Medulla oblongata (tissue), 1 donor: ENCODE results near the gene NDOR1.
A peak's percentile ranks its signal among the peaks of the same experiment; 100 is the strongest.

Experiments
- DNase-seq: peaks from one replicate; pipeline ENCODE4 v3.0.0-alpha.2; 2015; ENCODE audit errors: extremely low spot score

NDOR1 gene

GRCh38 chr9:137220317-137221094 is 15.0 kb downstream of the NDOR1 start:
- no peak for DNase-seq

GRCh38 chr9:137221095-137221505 is 15.6 kb downstream of the NDOR1 start:
- DNase-seq = no peak

- no peak for DNase-seq
Measured at GRCh38 chr9:137221506-137222111, 16.1 kb downstream of the NDOR1 start.

DNA sequence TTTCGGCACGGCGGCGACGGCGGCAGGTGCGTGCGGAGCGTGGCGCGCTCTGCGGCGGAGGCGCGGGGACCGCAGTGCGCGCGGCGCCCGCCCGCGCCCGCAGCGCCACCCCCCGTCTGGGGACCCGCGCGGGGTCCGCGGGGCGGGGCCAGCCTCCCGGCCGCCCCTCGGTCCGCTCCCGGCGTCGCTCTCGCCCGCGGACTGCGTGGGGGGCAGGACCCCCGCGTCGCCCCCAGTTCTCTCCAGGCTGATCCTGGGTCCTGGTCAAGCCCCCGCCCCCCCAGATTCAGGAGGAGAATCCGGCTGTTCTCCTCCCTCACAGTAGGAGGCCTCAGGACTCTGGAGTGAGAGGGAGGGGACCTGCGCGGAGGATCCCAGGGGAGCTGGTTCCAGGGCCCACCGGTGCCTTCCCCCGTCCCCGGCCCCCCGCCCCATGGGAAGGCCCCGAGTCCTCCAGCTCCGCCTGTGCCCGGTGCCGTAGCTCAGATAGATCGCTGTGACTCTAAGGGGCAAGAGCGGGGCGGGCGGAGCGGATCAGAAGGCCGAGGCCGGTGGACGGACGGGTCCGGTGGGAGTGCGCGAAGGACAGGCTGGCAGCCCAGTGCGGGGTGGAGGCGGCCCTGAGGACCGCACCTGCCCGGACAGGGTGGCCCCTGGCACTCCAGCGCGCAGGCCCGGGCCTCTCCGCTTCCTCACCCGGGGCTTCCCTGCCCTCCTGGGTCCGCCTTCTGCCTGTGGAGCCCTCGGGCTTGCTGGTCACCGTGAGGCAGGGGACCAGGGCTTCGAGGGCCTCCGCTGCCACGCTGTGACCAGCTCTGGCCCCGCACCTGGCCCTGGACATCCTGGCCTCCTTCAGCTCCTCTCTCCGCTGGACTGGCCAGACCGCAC is 16.9 kb downstream of the NDOR1 start, which contains the start of gene RNF208:
Gene RNF208 (minus strand): TSS at position 51 of the 888 bp plus-strand sequence. CDS start 1,028 bp downstream, outside the sequence.
- no peak for DNase-seq

DNA sequence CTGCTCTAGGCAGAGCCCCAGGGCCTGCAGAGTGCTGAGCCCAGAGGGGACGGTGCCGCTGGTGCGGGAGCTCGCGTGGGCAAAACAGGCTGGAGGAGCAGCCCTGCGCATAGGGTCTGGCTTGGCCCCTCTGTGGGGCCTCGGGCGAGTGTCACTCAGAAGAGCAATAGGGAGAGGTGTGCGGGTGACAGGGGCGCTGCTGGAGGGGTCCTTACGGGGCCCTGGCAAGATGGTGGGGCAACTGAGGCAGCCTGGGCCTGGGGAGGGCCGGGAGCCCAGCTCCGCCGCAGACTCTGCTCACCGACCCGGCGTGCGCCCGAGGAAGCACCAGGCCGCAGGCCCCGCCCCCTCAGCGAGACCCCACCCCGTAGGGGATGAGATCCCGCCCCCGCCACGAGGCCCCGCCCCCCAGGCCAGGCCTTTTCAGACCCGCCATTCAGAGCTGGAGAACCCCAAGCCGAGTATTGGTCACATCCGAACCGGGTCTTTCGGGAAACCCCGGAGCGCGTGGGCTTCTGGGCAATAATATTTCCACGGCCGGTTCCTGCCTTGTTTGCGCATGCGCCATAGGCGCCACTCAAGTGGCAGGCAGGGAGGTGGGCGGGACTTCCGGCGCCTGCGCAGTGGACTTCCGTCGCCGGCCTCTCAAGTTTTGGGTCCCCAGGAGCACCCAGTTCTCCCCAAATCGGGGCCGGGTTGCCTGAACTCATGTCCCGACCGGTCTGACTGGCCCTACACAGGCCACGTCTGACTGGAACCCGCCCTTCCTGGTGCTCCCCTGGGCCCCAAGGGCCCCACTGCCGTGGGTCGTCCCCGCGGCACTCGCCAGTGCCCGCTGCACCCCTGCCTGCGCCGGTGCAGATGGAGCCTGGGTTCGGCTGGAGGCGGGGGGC is 17.8 kb downstream of the NDOR1 start:
- DNase-seq = peak; percentile 98

- DNase-seq = no peak
Measured at GRCh38 chr9:137224830-137225694, 19.6 kb downstream of the NDOR1 start, which contains the start of gene CYSRT1. Gene CYSRT1, plus strand, starts transcription at chr9:137225174. Its CDS starts 448 bp downstream, at chr9:137225622.

DNA sequence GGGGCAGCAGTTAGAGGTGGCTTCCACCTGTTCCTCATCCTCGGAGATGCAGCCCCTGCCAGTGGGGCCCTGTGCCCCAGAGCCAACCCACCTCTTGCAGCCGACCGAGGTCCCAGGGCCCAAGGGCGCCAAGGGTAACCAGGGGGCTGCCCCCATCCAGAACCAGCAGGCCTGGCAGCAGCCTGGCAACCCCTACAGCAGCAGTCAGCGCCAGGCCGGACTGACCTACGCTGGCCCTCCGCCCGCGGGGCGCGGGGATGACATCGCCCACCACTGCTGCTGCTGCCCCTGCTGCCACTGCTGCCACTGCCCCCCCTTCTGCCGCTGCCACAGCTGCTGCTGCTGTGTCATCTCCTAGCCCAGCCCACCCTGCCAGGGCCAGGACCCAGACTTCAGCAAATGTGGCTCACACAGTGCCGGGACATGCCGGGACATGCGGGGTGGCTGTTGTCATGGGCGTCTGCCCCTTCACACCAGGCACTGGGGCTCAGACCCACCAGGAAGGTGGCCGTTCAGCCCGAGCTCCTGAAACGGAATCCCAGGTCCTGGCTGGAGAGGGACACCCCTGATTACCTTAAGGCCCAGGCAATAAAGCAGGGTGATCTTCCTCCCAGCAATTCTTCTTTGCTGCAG is 20.3 kb downstream of the NDOR1 start:
- no peak for DNase-seq

DNA sequence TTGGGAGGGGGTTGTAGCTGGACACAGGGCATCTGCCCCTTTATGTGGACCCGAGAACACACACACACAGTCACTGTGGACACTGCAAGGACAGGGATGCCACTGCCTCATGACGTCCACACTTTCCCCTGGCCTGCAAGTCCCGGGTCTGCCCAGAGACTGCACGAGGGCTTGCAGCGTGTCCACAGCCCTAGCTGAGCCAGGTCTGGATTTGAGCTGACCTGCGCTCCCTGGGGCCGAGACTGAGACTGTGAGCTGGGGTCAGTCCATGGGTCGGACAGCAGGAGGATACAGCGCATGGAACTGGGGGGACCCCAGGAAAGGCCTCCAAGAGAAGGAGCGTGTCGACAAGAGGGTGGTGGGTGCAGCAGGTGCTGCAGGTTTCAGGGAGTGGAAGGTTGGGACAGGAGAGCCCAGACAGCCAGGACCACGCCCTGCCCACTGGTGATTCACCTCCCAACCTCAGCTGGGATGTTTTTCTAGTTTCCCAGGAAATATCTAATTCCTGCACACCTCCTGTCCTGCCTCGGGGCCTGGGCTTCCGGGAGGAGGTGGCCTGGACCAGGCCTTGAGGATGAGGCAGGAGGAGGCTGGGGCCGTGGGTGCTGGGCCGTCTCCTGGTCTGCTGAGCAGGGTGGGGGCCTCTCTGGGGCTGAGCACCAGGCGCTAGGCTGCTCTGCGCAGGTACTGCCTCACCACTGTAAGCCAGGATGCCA is 21.0 kb downstream of the NDOR1 start:
- no peak for DNase-seq

DNA sequence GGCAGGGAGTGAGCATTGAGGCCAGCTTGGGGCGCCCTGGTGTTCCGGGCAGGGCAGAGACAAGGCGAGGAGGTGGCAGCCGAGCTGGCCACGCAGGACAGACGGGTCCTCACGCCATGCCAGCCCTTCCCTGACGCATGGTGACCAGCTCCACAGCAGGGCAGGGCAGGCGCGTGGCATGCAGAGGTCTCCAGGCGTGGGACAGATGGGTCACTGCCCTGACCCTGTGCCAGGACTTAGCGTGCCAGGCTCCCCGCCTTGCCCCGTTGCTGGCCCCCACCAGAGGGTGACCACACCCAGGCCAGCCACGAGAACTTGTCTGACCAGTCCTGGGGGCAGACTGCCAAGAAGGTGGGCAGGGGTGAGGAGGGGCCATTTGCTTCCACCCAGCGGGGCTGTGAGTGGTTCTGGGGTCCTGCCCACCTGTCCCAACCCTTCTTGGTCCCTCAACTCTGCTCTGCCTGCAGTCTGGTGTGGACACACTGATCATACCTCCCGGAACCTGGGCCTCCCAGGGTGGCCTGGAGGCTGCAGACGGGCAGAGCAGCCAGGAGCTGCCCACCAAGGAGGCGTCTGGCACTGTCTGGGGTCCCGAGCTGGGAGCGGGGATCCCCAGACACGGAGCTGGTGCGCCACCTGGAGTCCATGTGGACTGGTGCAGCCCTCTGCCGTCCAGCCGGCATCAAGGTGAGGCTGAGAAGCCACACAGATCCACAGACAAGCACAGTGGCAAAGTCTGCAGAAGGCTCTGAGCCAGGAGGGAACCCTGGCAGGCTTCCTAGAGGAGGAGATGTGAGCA is 21.8 kb downstream of the NDOR1 start, which contains the start of gene RNF224:
Gene RNF224 (plus strand): TSS at position 449 of the 799 bp plus-strand sequence. CDS start 834 bp downstream, outside the sequence.
- peak; percentile 71 for DNase-seq

GRCh38 chr9:137227853-137228505 is 22.5 kb downstream of the NDOR1 start:
- DNase-seq = no peak

- no peak for DNase-seq
Measured at GRCh38 chr9:137228506-137228967, 23.0 kb downstream of the NDOR1 start.

DNA sequence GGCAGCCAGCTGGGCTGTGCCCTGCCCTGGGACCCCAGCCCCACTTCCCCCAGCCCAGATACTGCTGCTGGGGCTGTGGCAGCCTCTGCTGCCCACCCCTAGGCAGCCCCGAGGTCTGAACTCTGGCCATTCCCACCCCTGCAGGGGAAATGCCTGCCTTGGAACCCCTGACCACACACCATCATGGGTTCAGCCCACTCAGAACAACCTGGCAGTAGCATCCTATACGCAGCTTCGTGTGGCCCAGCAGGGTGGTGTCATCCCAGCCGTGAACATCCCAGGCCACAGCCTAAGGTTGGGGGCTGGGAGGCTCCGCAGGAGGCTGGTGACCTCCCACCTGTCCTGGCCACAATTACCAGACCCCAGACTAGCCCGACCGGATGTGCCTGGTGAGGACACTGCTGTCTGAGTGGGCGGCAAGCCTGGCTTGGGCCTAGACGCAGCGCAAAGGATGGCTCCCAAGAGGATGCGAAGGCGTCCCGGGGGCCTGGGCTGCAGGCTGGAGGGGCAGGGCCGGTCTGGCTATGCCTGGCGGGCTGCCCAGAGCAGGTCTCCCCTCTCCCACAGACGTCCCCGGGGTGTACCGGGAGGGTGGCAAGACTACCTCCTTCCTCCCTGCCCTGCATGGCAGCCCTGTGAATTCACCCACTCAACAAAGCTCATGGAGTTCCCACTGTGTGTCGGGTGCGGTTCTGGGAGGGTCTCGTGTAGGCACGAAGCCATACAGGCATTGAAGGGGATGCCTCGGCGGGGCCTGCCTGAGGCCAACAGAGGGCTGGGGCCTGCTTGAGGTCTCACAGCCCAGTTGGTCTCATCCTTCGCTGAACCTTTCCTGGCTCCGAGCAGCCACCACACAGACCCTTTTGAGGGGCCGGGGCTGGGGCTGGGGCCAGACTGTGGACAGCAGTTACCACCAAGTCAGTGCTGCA is 23.7 kb downstream of the NDOR1 start:
- DNase-seq = no peak

GRCh38 chr9:137229903-137230704 is 24.6 kb downstream of the NDOR1 start:
- no peak for DNase-seq

DNA sequence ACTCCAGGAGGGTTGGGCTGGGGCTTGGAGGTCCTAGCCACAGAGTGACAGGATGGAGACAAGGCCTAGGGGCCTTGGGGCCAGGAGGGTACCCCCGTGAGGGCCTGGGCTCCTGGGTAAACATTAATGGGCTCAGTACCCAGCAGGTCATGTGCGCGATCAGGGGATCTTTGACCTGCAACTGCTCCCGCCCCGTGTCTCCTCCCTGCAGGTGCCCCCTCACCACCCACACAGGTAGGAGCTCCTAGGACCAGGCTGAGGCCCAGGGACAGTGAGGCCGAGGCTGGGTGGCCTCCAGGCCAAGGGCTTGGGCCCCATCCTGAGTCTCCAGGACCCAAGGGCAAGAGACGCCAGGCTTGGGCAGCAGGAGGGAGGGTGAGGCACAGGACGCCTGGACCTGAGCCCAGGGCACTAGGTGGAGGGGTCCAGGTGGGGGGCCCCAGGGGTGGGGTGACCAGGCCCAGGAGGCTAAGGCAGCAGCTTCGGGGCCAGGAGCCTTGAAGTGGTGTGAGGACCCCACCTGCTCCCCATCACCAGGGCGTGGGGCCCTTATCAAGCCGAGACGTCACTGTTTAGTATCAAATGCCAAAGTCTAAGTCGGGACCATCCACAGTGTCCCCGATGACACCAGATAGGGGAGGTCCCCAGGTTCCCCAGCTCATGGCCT is 25.3 kb downstream of the NDOR1 start, which contains the start of gene SLC34A3:
Gene SLC34A3 (plus strand): TSS at position 197 of the 667 bp plus-strand sequence. CDS start 802 bp downstream, outside the sequence.
- no peak for DNase-seq
